NCI-H1048 (cell line): ENCODE data around the gene TOX3.

Experiments used
- DNase-seq: peaks from one replicate; lab custom pipeline; 2025; lab: John Stamatoyannopoulos, UW

TOX3 gene

DNA sequence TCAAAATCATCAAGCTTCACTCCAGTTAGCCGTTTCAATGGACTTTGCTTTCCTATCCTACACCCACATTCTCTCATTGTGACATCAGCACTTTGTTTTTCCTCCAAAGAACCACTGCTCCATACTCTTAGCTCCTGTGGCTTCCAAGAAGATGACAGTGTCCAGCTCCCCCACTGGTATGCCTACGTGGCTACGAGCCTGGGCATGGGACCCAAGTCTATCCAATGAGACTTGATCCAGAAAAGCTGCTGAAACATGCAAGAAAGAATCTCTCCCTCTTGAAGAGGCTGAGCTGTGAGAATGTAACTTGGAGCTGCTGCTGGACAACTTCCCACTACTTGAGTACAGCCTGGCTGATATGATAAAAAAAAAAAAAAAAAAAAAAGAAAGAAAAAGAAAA, 9.4 kb downstream of the TOX3 start:
- no peak for DNase-seq

DNA sequence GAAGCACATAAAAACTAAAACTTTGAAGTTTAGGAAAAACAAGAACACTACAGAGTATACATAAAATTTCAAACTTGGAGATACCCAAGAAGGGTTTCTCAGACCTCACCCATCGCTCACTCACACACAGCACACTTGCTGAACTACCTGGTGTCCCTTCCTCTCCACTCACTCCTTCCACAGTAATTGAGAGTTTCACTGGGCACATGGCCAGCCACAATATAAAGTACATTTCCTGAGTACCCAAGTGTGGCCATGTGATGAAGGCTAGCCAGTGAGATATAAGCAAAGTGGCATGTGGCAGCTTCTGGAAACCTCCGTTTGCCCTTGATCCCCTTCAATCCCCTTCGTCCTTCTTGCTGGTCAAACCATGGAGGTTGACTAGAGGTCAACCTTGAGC, 11.9 kb downstream of the TOX3 start:
- DNase-seq: no peak

DNA sequence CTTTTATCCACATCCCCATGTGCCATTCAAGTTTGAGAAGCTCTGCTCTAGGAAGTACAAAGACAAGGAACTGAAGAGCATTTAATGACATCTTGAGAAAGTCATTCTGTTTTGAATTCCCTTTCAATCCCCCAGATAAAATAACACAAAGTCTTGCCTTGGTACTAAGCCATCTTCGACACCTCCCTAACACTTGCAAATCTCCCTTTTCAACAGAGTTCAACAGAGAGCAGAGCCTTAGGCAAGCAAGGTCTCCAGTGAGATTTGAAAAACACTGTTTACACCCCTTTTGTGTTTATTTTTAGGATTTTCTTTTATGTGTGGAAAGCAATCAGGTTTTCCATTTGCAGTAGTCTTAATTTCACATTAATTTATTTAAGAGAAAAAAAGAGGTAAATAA, 13.6 kb downstream of the TOX3 start:
- no peak for DNase-seq

DNA sequence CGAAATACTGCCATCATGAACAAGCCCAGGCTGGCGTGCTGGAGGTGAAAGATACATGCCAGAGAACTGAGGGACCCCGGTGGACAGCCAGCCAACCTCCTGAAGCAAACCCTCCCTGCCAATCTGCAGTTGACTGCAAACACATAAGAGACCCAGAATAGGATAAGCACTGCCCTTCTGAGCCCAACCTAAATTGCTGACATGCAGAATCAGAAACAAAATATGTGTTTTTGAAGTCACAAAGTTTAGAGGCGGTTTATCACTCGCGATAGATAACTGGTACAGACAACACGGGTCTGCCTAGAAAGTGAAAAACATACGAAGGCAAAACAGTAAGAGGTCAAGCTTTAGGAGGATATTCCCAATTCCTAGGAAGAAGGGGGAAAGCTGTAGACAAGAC, 14.6 kb downstream of the TOX3 start:
- no peak for DNase-seq

DNA sequence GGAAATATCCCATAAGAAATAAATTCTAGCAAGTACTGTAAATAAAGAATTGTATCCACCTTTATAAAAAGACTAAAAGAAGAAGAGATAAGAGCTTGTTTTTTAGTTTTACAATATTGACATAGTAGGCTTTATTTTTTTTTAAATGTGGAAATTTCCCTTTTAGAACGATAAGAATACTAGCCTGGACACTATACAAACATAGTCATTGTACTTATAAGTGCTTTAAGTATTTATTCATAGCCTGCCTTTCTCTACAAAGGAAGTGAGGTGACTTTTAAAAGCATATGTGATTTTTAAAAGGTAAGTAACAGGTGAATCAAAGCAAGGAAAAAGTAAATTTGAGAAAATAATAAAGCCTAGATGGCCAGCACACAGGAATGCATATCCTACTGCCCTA, 17.7 kb downstream of the TOX3 start:
- no peak for DNase-seq

DNA sequence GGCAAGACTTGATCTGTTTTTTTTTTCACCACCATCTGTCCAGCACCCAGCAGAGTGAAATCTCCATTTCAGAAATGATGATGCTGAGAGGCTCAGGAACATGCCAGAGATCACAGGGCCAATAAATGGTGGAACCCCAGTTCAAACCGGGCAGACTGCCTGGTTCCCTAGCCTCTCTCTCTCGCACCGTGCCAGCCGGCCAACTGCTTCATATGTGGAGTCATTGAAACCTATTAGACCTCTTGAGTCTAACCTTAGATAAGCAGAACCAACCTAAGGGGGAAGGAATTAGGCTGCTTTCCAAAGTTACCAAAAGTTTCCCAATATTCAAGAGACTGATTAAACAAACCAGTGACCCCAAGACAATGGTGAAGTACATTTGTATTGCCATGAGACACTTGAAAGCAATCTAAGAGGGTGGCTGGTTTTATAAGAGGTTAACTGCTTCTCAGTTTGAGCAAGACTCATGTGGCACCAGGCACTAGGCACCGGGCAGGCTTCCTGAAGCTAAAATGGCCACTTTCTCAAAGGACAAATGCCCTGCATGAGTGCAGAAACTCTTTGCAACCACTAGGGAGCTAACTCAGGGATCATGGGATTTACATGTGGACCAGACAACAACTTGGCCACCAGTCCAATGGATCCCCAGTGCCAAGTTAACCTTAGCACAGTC, 18.4 kb downstream of the TOX3 start:
- no peak for DNase-seq

DNA sequence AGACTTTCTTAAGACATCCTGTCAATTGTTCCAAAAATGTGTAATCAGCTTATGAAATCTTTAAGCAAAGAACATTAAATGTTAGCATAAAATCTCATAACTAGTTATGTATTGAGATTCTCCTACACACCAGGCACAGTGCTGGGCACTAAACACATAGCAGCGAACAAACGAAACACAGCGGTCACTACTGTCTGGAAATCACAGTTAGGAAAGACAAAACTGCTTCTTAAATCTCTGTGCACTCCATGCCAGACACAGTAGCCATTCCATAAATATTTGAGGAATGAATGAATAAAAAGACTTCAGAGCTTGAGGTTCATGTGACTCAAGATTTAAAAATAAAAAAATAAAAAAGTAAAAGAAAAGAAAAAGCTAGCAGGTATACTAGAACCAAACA, 20.1 kb downstream of the TOX3 start:
- no peak for DNase-seq

DNA sequence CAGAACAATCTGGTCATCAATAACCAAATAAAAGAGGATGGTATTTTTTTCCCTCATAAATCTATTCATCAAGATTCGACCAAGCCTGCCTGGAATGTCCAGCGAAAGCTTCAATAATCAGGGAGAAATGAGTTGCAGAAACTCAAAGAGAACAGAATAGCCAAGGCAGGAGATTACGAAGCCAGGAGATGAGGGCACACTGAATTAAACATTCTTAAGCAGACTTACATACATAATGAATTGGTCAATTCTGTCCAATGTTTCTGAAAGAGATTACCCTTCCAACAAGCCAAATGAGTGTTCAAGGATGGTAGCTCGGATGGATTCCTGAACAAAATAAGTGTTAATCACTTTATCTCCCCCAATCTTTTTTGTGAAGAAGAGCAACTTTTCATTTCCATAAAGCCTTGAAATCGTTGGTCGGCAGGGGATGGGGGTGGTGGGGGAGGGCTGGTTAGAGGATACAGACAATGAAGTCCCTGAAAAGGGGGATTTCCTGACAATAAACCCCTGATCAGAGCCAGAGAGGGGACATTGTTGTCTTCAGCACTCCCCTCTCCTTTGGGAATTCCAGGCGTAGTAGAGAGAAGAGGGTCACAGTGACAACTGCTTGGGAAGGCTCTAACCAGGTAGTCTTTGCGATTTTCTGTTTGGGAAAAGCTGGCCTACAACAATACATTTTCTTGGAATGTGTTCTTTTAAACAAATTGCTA, 20.7 kb downstream of the TOX3 start:
- DNase-seq: no peak

DNA sequence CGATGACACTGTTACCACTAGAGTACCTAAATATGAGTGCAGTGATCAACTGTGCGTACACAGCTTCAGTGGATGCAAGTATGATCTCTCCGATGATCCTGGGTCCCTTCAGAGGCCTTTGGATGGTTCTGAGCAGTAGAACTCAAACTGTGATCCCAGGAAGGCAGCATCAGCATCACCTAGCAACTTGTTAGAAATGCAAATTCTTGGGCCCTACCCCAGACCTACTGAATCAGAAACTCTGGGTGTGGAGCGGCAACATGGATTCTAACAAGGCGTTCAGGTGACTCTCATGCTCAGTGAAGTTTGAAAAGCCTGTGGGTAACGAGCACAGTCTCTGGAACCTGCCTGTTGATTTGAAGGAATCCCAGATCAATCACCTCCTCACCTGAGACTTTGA, 25.4 kb downstream of the TOX3 start:
- no peak for DNase-seq

DNA sequence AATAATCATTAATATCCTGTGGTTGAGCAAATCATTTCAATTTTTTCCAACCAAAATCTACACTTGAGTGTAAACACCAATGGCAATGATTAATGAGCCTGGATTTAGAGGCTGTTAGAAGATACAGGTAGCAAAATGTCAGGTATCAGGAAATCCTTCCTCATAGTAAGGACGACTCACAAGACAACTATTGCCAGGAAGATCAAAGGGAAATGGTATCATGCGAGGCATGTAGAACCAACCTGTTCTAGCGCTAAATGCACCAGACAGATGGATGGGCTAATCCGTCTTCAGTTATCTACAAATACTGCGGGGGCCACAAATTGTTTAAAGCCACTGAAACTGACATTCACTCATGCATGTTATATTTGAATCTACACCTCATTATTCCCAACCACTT, 28.1 kb downstream of the TOX3 start:
- DNase-seq: no peak

DNA sequence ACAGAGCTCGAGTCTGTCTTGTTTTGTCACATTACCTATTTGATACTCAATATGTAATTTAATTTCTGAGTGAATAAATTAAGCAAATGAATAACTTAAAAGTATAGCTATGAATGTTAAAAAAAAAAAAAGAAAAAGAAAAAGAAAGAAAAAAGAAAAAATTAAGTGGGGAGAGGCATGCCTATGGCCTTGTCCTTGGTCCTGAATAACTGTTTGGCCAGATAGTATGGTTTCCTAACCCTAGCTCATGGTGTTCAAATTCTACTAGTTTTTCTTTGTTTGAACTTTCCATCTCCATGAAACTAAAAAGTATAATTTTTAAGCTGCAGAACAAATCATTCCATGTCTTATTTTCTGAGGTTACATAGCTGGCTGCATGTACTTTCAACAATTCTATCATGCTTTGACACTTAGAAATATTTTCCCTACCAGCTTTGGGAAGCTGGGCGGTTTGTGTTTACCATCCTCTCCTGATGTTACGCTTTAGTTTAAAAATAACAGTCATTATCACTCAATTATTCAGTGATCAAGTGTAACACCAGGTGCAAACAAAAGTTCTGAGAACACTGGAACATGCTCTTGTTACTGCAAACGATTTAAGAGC, 31.8 kb downstream of the TOX3 start:
- DNase-seq: no peak

DNA sequence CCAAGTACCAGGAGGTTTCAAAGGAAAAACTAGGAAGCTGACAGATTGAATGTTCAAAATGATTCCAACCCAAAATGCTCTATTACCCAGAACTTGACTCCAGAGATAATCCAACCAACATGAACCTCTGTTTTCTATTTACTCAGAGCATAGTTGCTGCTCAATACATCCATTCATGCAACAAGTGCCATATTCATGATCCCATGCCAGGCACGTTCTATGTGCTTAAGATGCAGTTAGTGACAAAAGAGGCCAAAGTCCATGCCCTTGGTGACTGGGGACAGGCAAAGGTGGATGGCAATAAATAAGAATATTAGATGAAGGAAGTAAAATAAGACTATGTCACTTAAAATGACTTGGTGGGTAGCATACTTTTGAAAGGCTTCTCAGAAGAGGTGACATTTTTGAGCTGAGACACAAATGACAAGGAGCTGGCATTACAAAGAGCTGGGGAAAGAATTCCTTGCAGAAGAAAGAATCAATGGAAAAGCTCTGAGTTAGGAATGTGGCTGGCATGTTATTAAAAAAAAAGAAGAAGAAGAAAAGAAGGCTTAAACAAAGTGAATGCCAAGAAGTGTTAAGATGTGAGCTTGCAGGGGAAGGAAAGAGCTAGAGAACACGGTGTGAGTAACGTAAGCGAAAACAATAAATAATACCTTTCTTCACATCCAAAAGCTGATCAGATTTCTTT, 34.5 kb downstream of the TOX3 start:
- no peak for DNase-seq

DNA sequence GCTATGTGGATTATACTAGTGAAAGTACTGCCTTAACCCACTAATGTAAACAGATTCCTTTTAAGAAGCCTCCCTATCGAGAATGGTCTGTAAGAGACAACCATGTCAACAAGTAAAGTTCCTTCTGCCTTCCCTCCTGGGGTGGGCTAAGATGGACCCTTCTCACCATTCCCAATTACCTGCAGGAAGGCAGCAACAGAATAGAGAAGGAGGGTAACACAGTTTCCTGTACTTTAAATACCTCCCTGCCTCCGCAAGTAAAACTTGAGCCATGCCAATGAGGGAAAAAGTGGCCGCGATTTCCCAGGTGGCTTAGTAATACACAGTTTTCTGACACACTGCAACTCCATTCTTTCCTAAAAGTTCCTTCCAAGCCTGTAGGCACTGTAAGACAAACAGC, 45.2 kb downstream of the TOX3 start:
- no peak for DNase-seq

DNA sequence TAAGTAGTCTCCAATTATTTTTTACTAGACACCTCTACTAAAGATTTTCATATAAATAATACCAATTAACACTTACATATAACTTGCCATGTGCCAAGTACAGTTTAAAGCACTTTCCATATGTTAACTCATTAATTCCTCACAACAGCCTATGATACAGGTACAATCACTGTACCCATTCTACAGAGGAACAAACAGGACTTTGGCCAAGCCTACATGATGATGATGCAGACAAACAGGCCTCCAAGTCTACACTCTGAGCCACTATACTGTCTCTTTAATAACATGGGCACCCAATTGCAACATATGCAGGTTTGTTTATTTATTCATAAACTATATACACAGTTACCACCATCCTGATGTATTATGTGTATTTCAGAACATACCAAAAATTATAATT, 46.0 kb downstream of the TOX3 start:
- no peak for DNase-seq

DNA sequence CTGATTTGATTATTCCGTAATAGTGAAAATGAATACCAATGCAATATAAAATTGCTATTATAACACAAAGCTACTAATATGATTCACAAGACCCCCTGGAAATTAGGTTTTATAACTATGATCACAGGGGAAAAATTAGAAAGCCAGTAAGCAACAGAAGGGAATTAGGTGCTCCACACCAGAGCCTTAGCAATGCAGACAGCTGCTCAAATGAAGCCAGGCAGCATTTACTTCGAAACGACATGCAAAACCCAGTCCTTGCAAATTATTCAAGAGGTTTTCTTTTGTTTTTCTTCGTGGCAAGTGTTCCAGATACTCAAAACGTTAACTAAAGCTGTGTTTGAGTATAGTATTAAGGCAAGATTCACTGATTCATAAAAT, 47.9 kb downstream of the TOX3 start:
- DNase-seq: no peak

DNA sequence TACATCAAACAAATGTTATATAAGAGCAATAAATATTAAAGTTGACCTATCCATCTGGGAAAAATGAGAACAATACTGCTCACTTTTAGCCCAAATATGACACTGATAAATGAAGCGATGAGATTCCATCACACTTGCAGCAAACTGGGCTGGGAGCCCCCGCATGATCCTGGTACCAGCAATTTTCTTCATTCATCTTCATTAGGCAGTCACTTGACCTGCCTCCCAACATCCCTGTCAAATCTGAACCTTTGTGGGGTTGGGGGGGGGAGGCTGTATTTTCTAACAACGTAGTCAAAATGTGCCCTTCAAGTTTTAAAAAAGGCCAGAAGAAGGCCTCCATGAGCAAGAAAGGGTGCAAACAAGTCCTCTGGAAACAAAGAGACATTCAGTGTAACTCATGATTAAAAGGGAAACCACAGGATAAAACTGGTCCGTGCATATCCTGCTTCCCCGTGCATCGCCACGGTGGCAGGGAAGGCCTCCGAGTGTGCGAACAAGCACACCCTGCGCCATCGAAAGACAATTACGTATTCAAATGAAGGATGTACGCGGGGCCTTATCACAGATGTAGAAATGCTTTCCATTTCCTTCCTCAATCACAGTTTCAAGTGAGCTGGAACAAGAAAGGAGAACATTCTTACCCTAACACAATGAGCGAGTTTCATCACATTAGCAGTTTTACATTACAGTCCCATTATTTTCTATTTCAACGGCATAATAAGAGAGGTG, 48.4 kb downstream of the TOX3 start:
- DNase-seq: peak; percentile 4

DNA sequence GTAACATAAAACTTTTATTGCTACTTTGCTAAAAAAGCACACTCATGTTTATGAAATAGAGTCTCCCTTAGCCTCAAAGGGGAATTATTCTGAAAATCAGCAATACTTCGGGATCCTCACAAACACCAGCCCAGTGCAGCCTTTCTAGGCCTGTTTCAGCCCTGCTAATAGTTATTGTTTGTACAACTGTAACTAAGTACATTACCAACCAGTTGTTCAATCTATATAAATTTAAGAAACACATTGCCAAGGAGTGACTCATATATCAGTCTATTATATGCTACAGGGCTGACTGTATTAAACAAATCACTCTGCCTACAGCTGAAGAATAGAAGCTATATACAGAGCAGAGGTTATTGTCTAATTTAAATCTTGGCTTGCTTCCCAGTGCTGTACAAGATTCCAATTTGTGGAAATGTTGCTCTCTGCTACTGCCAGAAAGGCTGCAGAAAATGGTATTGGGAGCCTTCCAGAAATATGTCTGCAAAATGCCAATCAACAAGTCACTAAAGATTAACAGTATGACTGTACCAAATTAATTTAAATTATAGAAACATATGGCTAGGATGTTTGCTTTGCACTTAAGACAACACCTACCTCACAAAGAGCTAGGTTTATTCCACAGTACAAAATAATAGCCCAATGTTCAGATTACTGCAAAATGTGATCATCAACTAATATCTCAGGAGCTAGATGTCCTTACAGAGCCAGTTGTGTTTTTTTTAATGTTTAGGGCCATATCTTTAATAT, 49.7 kb downstream of the TOX3 start:
- DNase-seq: peak; percentile 19

DNA sequence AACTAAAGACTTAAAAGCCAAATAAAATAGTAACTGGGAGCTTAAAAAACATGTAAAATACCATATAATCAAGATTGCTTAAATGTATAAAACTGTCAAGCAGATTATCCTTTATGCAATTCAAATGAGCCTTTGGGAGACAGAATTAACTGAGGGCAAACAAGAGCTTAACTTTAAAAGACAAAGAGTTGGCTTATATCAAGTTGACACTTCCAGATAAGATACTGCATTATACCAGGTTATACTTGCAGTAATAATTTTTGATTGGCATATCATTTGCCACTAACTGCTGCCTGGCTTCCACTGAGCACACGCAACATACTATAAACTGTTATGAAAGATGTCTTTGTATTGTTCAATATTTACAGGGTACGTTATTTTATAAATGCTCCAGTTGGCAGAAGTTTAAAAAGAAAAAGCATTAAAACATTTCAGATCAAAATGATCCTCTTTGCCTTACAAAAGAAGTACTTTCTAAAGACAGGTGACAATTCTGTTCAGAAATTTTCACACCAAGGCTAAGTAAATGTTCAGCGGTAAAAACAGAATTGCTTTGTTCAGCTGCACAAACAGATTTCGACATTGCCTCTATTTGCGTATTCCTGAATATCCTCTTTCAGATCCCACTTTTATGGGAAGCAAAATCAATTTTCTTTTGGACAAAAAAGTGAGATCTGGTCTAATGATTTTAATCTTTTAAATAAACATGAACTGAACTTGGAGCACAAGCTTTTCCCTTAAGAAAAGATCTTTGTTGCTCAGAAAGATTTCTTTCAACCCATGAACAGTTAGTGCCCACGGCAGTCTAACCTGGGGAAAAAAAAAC, 50.7 kb downstream of the TOX3 start:
- peak; percentile 35 for DNase-seq

DNA sequence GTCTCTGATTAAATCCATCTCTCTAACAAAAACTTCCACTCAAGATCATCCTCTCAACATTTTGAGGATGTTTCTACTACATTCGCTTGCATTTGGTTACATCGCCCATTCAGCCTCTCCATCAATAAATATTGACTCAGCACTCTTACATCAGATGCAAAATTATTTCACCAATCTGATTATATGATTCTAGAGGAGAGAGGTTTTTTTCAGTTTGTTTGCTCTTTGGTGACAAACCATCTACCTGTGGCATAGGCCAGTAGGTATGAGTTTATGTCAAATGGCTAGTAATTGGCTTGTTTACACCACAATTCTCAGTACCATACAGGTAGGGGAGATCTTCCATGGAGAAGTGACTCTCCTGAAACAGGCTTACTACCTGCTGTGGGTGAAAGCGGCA, 52.3 kb downstream of the TOX3 start:
- no peak for DNase-seq

DNA sequence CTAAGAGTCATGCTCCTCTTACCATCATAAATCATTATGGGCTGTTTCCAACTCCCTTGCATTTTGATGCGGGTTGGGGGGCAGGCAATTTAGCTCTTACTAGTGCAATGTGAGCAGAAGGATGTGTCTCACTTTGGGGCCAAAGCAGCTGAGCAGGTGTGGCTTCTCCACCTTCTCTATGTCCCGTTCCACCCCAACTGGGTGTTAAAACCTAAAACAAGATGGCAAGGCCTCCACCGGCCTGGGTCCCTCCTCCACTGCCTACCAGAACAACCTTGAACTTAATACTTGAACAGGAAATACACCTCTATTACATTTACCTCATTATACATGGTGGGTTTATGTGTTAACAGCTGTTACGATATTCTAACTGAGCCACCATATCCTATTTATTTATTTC, 52.8 kb downstream of the TOX3 start:
- DNase-seq: no peak
